Body of pancreas (tissue), 4 donors: Measurements from ENCODE around the gene BCOR.

ENCODE experiments used
- CTCF ChIP-seq, 7 experiments: fragments of 450-650 bp in 4 of 7; fragments of 200-600 bp in 3 of 7; sonication (generic) in 3 of 7; IDR thresholded peaks; one replicate each; pipeline ENCODE4 v1.5.1; 2016 to 2019; ENCODE audit warnings: antibody characterized with exemption in 7 of 7
- POLR2A ChIP-seq, 3 donors: fragments of 450-650 bp; IDR thresholded peaks; one replicate each; pipeline ENCODE4 v1.6.1; 2016; ENCODE audit warnings: antibody characterized with exemption in 3 of 3, mild to moderate bottlenecking in 2 of 3

DNA sequence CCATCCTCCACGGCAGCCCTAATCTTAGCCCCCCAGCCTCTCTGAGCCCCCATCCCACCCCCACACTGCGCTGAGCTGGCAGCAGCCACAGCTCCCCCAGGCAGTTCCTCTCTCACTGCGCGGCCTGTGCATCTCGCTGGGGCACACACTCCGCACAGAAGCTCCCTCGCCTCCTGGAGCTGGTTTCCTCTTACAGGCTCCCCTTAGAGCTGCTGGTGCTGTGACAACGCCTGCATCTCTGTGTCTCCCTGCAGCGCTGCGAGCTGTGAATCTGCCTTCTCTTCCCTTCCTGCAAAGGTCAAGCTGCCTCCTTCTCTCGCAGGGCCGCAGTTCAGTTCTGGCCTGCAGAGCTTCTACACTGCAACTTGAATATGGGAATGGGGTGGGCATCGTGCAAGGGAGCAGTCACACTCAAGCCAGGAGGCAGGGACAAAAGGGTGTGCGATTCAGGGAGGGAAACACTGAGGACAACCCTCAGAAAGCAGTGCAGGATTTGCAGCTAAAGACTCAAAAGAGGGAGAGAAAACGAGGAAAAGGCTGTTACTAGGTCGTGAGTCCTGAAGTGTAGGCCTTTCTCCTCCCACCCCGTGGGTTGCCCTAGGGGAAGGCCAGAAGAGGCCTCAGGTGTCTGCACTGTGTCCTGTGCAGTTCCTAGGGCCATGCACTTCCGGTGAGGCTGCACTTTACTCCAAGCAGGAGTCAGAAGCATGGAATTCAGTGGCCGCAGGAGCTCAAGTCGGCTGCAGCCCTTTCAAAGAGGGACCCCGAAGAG, 87.0 kb downstream of the BCOR start:
- TF ChIP-seq CTCF (IDR thresholded peaks at IDR 0.05) (no peak), POLR2A (IDR thresholded peaks at IDR 0.05) (no peak)
